KOPT-K1 (cell line): ENCODE results near the gene TMEM219.

Source experiments
- H3K27ac ChIP-seq: fragments of 200-600 bp; sonication (generic); 2 replicates; pipeline ENCODE4 v1.5.1; 2016; ENCODE audit warnings: antibody characterized with exemption, mild to moderate bottlenecking, low read depth, low read length; ENCODE audit not compliant: poor library complexity, severe bottlenecking
- H3K36me3 ChIP-seq: fragments of 200-600 bp; sonication (generic); 2 replicates; pipeline ENCODE4 v1.5.1; 2017; ENCODE audit warnings: antibody characterized with exemption, mild to moderate bottlenecking, low read length, moderate library complexity; ENCODE audit not compliant: insufficient read depth
- H3K9me3 ChIP-seq: fragments of 200-600 bp; sonication (generic); 2 replicates; pipeline ENCODE4 v1.5.1; 2017; ENCODE audit warnings: antibody characterized with exemption, low read length, mild to moderate bottlenecking; ENCODE audit not compliant: insufficient read depth, poor library complexity, severe bottlenecking

TMEM219 gene

GRCh38 chr16:29961479-29962343 is at the start of gene TMEM219:
Gene TMEM219, plus strand, starts transcription at chr16:29962079. Its CDS starts 1,065 bp downstream, at chr16:29963144.
- Histone ChIP-seq H3K36me3 (no peaks in the 10 kb centered on the region), H3K9me3 (no peaks in the 10 kb centered on the region), H3K27ac (peak within 1 kb of the TSS; percentile 76)

GRCh38 chr16:29912087-29912486 is 49.8 kb upstream of the TMEM219 start:
- Histone ChIP-seq H3K36me3 (peaks cover 35% of the 10 kb centered on the region), H3K9me3 (no peaks in the 10 kb centered on the region), H3K27ac (no peak overlapping the region)

GRCh38 chr16:29913514-29913913 is 48.4 kb upstream of the TMEM219 start:
- Histone ChIP-seq H3K27ac (no peak overlapping the region), H3K9me3 (no peaks in the 10 kb centered on the region), H3K36me3 (peaks cover 46% of the 10 kb centered on the region)

GRCh38 chr16:29915590-29916247 is 46.2 kb upstream of the TMEM219 start:
- Histone ChIP-seq H3K27ac (no peak overlapping the region), H3K9me3 (no peaks in the 10 kb centered on the region), H3K36me3 (peaks cover 65% of the 10 kb centered on the region)

- Histone ChIP-seq H3K36me3 (peaks cover 78% of the 10 kb centered on the region), H3K9me3 (no peaks in the 10 kb centered on the region), H3K27ac (no peak overlapping the region)
Measured at GRCh38 chr16:29916979-29917378, 44.9 kb upstream of the TMEM219 start.

- peaks cover 70% of the 10 kb centered on the region for H3K36me3 ChIP-seq
- no peak overlapping the region for H3K27ac ChIP-seq
- H3K9me3 ChIP-seq, result no peaks in the 10 kb centered on the region
Measured at GRCh38 chr16:29920288-29921033, 41.4 kb upstream of the TMEM219 start.

GRCh38 chr16:29921034-29921385 is 40.9 kb upstream of the TMEM219 start:
- H3K36me3 ChIP-seq, result peaks cover 66% of the 10 kb centered on the region
- H3K27ac ChIP-seq, result no peak overlapping the region
- H3K9me3 ChIP-seq, result no peaks in the 10 kb centered on the region

- H3K36me3 ChIP-seq, result peaks cover 53% of the 10 kb centered on the region
- H3K9me3 ChIP-seq, result no peaks in the 10 kb centered on the region
- no peak overlapping the region for H3K27ac ChIP-seq
Measured at GRCh38 chr16:29922326-29922725, 39.6 kb upstream of the TMEM219 start.

GRCh38 chr16:29922986-29923501 is 38.8 kb upstream of the TMEM219 start:
- peaks cover 46% of the 10 kb centered on the region for H3K36me3 ChIP-seq
- no peak overlapping the region for H3K27ac ChIP-seq
- no peaks in the 10 kb centered on the region for H3K9me3 ChIP-seq

- H3K9me3 ChIP-seq, result no peaks in the 10 kb centered on the region
- peak overlapping the region; percentile 73 for H3K27ac ChIP-seq
- H3K36me3 ChIP-seq, result peaks cover 30% of the 10 kb centered on the region
Measured at GRCh38 chr16:29925105-29925756, 36.6 kb upstream of the TMEM219 start.

GRCh38 chr16:29925781-29926710 is 35.8 kb upstream of the TMEM219 start, which contains the start of gene KCTD13:
Gene KCTD13, minus strand, starts transcription at chr16:29926226. Its CDS starts 193 bp downstream, at chr16:29926033.
- Histone ChIP-seq H3K27ac (peak within 1 kb of the TSS; percentile 73), H3K36me3 (peaks cover 21% of the 10 kb centered on the region), H3K9me3 (no peaks in the 10 kb centered on the region)

- H3K9me3 ChIP-seq, result no peaks in the 10 kb centered on the region
- H3K27ac ChIP-seq, result peak overlapping the region; percentile 73
- H3K36me3 ChIP-seq, result peaks cover 15% of the 10 kb centered on the region
Measured at GRCh38 chr16:29926711-29927052, 35.2 kb upstream of the TMEM219 start.

GRCh38 chr16:29927070-29927905 is 34.6 kb upstream of the TMEM219 start:
- Histone ChIP-seq H3K36me3 (peaks cover 10% of the 10 kb centered on the region), H3K27ac (no peak overlapping the region), H3K9me3 (no peaks in the 10 kb centered on the region)
